ENCODE measurements around the gene DMKN. TPM values are rescaled to one million over a fixed set of nuclear protein-coding genes. Genes with fewer than 3 reads are reported as not detected.

The DMKN gene, protein sequence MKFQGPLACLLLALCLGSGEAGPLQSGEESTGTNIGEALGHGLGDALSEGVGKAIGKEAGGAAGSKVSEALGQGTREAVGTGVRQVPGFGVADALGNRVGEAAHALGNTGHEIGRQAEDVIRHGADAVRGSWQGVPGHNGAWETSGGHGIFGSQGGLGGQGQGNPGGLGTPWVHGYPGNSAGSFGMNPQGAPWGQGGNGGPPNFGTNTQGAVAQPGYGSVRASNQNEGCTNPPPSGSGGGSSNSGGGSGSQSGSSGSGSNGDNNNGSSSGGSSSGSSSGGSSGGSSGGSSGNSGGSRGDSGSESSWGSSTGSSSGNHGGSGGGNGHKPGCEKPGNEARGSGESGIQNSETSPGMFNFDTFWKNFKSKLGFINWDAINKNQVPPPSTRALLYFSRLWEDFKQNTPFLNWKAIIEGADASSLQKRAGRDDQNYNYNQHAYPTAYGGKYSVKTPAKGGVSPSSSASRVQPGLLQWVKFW
- total RNA-seq (2014; rRNA removed; shearing (Covaris generic)) = 6.7 and 34.4 TPM in 2 replicates

DNA sequence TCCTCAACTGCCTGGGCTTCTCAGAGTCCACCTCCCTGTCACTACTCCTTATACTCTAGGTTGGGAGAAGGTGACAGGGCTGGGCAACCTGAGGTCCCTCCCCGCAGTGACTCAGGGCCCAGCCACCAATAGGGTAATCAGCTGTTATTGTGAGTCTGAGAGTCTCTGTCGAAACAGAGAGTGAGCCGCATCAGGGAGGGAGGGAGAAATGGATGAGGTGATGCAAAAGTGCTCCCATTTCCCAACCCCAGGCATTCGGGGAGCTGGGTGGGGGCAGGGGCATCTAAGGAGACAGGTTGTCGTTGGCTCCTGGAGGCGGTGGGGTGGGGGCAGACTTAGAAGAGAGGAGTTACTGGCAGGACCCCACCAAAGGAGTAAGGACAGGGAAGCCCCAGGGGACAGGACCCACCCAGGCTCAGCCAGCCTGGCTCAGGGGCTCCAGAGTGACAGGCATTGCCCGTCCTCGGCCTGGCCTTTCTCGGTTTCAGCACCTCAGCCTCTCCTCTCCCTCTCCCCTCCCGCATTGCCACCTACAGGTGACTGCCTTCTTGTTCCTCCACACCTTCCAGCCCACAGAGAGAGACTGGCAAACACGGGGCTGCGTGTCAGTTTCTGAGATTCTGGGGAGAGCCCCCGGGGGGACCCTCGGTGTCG lies at the start of gene DMKN:
Gene DMKN (minus strand): TSS at position 22 of the 654 bp plus-strand sequence. CDS start 174 bp downstream, outside the sequence.
- peak; percentile 53 for DNase-seq (ENCODE audit: low read depth)

DNA sequence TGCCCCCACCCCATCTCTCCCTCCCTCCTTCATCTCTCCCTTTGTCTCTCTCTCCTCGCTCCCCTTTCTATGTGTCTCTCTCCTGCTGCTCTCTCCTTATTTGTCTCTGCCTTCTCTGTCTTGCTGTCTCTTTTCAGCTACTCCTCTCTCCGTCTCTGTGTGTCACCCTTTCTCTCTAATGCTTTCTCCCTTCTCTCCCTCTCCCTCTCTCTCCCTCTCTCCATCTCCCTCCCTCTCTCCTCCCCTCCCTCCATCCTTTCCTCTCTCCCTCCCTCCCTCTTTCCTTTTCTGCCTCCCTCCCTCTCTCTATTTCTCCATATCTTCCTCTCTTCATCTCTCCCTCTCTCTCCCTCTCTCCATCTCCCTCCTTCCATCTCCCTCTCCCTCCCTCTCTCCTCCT lies 49.3 kb upstream of the DMKN start:
- no peak for DNase-seq (ENCODE audit: low read depth)

DNA sequence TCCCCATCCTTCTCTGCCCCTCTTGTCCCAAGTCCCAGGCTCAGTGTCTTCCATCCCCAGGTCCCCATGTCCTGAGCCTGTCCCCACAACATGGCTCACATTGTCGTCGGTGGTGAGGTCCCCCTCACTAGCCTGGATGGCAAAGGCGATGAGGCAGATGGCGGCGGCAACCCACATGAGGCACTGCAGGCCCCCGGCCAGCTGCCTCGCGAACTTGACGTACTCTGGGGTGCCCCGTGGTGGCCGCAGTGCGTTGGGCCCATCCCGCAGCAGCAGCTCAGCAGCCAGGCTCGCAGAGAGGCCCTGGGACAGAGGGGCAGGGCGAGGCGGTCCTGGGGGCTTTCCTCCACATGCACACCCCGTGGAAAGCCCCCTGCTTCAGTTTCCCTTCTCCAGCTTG lies 48.9 kb upstream of the DMKN start:
- DNase-seq (ENCODE audit: low read depth) = no peak

DNA sequence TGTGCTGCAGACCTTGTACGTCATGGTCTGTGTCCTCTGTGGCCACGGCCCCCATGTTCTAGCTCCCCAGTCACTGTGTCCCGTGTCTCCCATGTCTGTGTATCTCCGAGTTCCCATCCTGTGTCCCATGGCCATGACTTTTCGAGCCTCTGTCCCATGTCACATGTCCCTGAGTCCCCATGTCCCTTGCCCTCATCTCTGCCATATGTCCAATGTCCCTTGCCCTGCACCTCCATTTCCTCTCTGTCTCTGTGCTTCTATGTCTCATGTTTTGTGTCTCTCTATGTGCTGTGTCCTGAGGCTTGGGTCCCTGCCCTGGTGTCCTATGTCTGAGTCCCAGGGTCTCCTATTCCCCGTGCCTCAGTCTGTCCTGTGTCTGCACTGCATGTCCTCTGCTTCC lies 48.0 kb upstream of the DMKN start:
- no peak for DNase-seq (ENCODE audit: low read depth)

DNA sequence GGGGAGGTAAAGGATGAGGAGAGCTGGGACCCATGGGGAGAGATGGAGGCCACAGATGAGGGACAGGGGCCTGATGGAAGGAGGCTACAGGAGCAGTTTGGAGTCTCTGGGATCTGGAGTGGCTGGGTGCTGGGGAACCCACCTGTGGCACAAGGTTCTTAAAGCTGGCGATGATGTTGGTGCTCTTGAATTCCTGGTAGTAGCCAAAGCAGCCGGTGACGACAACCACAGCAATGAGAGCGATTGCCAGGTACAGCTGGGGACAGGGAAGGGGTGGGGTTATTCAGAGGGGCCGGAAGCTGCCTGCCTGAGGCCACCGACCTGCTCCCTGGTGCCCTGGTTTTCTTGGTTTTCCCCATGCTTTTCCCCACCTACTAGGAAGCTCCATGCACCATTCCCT lies 47.2 kb upstream of the DMKN start:
- DNase-seq (ENCODE audit: low read depth) = no peak

DNA sequence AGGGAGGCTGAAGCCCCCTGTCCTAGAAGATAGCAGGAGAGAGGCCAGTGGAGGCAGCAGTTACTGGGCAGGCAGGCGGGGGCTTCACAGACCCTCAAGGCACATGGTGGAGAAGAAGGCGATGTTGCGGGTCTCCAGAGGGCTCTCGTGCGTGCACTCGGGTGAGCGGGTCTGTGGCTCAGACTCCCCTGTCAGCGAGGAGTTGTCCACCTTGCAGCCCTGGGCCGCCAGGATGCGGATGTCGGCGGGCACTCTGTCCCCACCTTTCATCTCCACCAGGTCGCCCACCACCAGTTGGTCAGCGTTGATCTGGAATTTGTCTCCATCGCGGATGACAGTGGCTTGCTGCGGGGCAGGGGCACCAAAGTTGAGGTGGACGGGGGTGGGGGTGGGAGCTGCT lies 46.8 kb upstream of the DMKN start:
- DNase-seq (ENCODE audit: low read depth) = no peak

DNA sequence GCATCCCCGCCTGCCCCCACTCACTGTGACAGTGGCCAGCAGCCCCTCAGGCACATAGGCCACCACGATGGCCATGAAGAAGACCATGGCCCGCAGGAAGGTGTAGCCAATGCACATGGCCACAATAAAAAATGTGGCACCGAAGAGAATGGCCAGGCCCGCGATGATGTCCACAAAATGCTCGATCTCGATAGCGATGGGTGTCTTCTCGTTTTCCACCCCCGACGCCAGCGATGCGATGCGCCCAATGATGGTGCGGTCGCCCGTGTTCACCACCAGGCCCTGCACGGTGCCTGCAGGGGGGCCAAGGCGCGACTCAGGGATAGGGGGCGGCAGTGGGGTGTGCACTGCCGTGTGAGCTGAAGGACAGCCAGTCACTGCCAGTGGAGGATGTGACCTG lies 46.3 kb upstream of the DMKN start:
- no peak for DNase-seq (ENCODE audit: low read depth)

DNA sequence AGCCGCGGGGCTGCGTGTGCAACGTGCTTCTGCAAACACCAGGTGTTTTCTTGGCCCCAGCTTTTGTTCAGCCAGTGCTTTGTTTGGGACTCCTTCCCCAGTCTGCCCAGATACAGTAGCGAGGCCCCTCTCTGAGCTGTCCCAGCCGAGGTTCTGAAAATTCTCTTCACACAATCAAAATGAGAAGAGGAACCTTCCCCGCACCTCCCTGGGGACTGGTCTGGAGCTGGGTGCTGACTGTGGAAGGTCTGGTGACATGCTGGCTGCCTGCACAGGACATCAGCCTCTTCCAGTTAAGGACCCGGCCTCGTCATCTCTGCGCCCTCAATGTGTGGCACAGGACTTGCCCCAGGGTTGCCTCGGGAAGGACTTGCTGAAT lies 45.8 kb upstream of the DMKN start:
- DNase-seq (ENCODE audit: low read depth) = no peak

DNA sequence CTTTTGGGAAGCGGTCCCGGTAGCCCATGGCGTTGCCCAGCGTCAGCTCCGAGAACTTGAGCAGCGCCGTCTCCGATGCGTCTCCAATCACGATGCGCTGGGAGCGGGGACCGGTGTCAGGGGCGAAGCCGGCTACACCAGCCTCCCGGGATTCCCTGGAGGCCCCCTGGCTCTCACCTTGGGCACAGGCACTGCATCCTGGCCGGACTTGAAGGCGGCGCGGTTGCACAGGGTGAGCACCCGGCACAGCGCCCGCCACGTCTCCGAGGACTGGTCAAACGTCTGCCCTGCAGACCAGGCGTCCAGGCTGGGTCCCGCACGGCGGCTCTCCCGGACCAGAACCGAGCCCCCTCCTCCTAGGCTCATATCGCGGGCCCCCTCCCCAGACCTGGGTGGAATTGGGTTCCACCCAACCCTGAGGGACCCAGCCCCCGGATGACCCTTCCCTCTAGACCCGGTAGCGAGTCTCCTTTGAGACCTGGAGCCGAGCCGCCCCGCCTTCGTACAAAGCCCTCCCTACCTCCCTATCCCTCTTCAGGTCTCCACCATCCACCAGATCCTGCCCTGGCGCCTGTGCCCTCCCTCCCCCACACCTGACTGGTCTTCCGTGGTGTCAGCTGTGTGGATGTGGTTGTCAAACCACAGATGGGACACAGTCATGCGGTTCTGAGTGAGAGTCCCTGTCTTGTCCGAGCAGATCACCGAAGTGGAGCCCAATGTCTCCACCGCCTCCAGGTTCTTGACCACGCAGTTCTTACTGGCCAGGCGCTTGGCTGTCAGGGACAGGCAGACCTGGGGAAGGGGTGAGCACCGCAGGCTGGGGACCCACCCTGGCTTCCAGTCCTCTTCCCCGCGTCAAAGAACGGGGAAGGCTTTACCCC lies 45.2 kb upstream of the DMKN start:
- no peak for DNase-seq (ENCODE audit: low read depth)

DNA sequence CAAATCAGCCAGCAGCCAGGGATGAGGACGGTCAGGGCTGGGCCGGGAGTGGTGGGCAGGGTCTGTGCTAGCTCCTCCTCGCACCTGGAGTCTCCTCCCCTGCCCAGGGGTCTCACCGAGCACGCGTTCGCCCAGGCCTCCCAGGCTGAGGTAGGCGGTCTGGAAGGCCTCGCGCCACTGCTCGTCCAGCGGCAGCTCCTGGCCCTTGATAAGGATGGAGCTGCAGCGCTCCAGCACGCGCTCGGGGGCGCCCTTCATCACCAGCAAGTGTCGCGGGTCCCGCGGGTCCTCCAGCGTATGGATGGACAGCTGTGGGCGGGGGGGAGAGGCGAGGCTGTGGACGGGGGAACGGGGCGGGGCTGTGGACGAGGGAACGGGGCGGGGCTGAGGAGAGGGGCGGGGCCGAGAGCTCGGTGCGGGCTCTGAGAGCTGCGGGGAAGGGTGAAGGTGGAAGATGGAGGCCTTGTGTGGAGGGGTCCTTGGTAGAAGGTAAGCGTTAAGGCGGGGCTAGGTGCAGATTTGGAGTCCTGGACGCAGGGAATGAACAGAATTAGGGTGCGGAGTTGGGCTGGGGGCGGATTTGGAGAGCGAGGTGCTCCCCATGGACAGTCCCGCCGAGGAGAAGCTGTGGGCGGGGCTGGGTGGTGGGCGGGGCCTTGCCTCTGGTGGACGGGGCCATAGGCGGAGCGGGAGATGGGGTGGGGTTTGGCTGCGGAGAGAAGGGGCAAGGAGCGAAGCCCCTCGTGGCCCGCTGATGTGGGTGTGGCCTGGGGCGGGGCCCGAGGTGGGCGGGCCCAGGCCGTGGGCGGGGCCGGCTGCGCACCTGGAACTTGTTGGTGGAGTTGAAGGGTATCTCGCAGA lies 44.3 kb upstream of the DMKN start:
- no peak for DNase-seq (ENCODE audit: low read depth)

DNA sequence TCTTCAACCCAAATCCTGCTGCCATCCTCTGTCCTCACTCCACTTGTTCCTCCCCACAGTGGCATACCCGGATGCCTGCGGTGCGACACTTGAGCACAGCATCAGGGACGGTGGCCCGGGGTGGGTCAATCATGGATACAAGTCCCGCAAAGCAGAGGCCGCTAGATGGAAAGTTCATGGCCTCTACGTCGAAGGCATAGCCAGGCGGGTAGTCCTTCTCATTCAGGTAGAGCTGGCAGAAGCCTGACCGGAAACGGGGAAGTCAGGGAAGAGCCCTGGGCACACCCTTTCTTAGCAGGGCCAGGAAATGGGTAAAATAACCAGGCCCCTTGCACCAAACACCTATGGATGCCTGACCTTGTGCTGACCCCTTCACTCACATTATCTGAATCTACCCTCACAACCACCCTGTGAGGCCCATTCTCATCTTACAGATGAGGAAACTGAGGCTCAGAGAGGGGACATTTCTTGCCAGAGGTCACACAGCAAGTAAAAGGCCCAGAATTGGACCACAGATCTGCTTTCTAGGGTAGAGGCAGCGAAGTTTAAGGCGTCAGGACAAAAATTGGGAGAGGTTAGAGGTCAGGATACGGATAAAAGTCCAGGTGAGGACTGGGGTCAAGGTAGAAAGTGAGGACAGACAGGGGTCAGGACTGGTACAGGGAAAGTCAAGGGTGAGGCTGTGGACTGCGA lies 43.5 kb upstream of the DMKN start:
- no peak for DNase-seq (ENCODE audit: low read depth)

DNA sequence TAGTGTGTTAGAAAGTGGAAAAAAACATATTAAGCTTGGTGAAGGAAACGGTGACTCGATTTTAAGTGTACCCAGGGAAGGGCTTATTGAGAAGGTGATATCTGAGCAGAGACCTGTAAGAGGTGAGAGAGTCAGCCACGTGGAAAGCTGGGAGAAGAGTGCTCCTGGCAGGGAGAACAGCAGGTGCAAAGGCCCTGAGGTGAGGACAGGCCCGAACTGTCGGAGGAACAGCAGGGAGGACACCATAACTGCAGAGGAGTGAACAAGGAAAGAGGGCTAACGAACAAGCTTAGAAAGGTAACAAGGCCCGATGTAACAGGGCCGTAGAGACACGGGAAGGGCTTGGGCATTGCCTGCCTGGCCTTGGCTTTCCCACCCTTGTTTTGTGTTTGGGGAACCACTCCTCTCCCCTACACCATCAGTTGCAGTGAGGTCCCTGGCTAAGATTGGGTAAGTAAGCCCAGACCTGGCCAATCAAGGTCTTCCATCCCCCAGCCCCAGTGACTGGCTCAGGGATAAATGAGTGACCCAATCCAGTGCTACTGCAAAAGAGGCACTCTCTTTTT lies 42.7 kb upstream of the DMKN start:
- no peak for DNase-seq (ENCODE audit: low read depth)

DNA sequence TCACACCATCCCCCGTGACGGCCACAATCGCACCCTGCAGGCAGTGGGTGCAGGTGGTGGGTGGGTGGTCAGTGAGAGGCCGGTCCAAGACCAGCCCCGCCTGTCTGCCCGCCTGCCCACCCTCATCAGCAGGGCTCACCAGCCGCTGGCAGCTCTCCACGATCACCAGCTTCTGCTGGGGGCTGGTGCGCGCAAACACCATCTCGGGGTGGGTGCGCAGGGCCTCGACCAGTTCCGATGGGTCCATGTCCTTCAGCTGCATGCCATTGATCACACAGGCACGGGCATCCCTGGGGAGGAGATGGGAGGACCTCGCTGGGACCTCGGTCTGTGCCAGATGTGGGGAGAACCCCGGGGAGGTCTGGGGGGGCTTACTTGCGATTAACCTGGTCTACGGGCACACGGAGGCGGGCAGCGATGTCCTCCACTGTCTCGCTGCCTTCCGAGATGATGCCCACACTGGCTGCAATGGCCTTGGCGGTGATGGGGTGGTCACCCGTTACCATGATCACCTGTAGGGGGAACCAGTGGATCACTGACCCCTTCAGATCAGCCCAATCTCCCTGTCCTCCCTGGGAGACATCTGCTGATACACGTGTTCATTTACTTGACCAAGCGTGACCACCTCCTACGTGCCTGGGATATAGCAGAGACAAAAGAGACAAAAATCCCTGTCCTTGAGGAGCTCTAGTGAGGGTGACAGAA lies 42.0 kb upstream of the DMKN start:
- DNase-seq (ENCODE audit: low read depth) = peak; percentile 47

DNA sequence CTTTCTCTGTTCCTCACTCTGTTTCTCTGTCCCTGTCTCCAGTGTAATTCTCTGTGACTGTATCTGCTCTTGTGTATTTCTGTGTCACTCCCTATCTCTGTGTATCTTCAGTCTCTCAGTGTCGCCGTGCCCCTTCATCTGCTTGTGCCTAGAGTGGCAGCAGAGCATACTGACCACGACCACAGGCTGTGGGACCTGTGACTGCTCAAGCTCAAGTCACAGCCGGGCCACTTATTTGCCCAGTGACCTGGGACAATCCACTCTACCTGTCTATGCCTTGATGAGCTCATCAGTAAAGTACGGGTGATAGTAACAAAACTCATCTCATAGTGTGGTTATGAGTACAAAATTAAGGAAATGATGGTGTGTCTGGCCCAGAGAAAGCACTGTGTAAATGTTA lies 40.6 kb upstream of the DMKN start:
- DNase-seq (ENCODE audit: low read depth) = no peak

DNA sequence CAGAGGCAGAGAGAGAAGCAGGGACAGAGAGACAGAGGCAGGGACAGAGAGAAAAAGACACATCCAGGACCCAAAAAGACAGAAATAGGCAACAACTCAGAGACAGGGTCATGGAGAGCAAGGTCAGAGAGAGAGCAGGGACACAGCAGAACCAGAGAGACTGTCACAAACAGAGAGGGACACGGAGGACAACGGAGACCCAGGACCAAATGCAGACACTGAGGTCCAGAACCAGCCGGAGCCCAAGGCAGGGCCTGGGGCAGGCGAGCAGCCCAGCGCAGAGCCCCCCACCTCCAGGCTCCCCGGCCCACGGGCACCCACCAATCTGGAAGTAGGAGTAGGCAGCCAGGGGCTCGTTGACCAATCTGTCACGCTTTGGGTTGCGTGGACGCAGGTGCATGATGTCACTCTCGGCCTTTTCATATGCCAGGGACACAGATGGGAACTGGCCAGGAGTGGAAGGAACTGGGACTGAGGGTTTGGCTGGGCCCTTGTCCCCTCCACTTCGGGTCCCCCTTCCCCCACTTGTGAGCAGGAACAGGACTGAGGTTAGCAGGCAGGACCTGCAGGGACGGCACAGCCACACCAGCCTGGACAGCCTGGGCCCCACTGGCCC lies 40.0 kb upstream of the DMKN start:
- DNase-seq (ENCODE audit: low read depth) = no peak

DNA sequence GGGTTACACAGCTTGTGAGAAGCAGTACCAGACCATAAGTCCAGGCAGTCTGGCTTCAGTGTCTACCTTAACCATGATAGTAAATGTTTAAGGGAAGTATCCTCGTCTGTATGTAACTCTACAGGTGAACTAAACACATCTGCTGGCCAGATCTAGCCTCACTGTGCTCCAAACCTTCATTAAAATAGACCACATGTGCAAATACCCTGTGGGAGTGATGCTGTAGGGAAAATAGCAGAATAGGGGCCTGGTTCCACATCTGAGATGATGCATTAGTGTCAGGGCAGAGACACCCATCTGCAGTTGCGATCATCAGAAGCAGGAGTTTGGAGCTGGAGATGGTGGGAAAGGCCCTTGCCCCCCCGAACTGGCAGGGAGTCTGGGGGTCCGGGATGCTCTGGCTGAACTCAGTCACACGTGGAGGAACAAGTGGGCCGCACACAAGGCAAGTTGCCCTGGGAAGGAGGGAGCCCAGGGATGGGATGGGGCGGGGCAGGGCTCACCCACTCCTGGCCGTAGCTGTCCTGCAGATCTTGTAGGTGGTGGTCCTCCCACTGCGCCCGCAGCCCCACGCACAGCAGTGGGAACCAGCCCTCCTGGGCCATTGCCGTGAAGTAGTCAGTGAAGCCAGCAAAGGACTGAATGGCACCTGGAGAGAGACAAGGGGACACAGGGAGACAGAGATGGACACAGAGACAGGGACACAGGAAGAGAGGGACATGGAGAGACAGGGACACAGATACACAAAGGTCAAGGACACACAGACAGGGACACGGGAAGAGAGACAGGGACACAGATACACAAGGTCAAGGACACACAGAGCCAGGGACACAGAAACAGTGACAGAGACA lies 39.3 kb upstream of the DMKN start:
- no peak for DNase-seq (ENCODE audit: low read depth)

DNA sequence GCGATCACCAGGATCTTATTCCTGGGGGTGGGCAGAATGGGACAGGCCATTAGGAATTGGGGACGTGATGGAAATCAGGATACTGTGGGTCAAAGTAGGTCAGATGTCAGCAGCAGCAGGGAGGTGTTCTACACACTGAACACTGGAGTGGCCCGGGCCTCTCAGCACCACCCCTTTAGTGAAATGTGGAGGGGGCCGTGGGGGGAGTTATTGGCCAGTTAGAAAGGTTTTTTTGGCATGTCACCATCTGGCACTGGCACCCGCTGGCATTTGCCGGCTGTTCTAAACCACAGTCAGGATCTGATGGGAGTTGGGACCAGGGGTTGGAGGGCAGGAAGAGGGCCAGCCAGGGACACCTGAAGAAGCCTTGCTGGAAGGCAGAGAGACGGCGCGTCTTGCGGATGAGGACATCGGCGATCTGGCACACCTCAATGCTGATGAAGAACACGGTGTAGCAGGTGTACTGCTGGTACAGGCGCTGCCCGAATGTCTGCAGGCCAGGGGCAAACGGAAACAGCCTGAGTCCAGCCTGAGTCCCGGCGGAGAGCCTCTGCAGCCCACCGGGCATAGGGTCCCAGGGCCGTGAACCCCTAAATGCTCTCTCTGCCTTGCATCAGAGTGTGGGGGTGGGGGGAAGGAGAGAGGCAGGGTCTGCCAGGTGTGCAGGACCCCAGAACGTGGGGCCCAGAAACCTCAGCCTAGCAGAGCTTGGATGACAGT lies 37.8 kb upstream of the DMKN start:
- DNase-seq (ENCODE audit: low read depth) = no peak

Data from M059J (cell line).